Endothelial cell of hepatic sinusoid (primary cell): ENCODE results near the gene GRK3.

ENCODE experiments used
- in situ Hi-C: cut with HindIII; loops from 2 replicates; pipeline ENCODE4 v1.10.0; 2017; ENCODE audit warnings: low sequenced_read_pairs

The GRK3 gene

GRCh38 chr22:25714739-25715138 is 150.3 kb downstream of the GRK3 start:
- in situ Hi-C loops = loop anchor here (5.0 kb wide), 2 partner anchors 52 to 58 kb away; no protein-coding TSS in a partner anchor

GRCh38 chr22:25716637-25717036 is 152.2 kb downstream of the GRK3 start:
- in situ Hi-C loops = no loop called here

- in situ Hi-C loops = no loop called here
Observed at GRCh38 chr22:25718135-25718840, 153.8 kb downstream of the GRK3 start.

GRCh38 chr22:25722223-25722622 is 157.7 kb downstream of the GRK3 start:
- in situ Hi-C loops = no loop called here

- in situ Hi-C loops = no loop called here
Observed at GRCh38 chr22:25722626-25723025, 158.2 kb downstream of the GRK3 start.

- in situ Hi-C loops = no loop called here
Observed at GRCh38 chr22:25726241-25726640, 161.8 kb downstream of the GRK3 start.

- in situ Hi-C loops = no loop called here
Observed at GRCh38 chr22:25728071-25728470, 163.6 kb downstream of the GRK3 start.

- in situ Hi-C loops = no loop called here
Observed at GRCh38 chr22:25729016-25729995, 164.8 kb downstream of the GRK3 start.

GRCh38 chr22:25735650-25736049 is 171.2 kb downstream of the GRK3 start:
- in situ Hi-C loops = no loop called here

GRCh38 chr22:25736378-25737011 is 172.0 kb downstream of the GRK3 start:
- in situ Hi-C loops = no loop called here

GRCh38 chr22:25739659-25740344 is 175.3 kb downstream of the GRK3 start:
- in situ Hi-C loops = no loop called here

- in situ Hi-C loops = no loop called here
Observed at GRCh38 chr22:25741692-25742626, 177.5 kb downstream of the GRK3 start, which contains the start of gene MYO18B. Gene MYO18B, plus strand, starts transcription at chr22:25742188. Its CDS starts 18,905 bp downstream, at chr22:25761093.

- in situ Hi-C loops = no loop called here
Observed at GRCh38 chr22:25742918-25743708, 178.6 kb downstream of the GRK3 start.

- in situ Hi-C loops = no loop called here
Observed at GRCh38 chr22:25744694-25745093, 180.2 kb downstream of the GRK3 start.

- in situ Hi-C loops = no loop called here
Observed at GRCh38 chr22:25745341-25746011, 181.0 kb downstream of the GRK3 start.

GRCh38 chr22:25746012-25746373 is 181.5 kb downstream of the GRK3 start:
- in situ Hi-C loops = no loop called here

- in situ Hi-C loops = no loop called here
Observed at GRCh38 chr22:25747245-25747944, 182.9 kb downstream of the GRK3 start.

GRCh38 chr22:25748140-25748539 is 183.7 kb downstream of the GRK3 start:
- in situ Hi-C loops = no loop called here
